Stimulated activated CD8-positive, alpha-beta memory T cell treated with anti-CD3 and anti-CD28 coated beads, Interleukin-7, amount 100 ng/mL, for 24 hours (primary cell): ENCODE results near the gene DENND2A.
A peak's percentile ranks its signal among the peaks of the same experiment; 100 is the strongest.
"Not testable (repeated sequence)": the region's sequence is repeated elsewhere in the genome, so short reads cannot be mapped to it uniquely, and the experiment has no call there.

Experiments used
- DNase-seq: peaks from one replicate; pipeline ENCODE4 v3.0.0-alpha.2; 2020; ENCODE audit warnings: low read depth

The DENND2A gene

DNA sequence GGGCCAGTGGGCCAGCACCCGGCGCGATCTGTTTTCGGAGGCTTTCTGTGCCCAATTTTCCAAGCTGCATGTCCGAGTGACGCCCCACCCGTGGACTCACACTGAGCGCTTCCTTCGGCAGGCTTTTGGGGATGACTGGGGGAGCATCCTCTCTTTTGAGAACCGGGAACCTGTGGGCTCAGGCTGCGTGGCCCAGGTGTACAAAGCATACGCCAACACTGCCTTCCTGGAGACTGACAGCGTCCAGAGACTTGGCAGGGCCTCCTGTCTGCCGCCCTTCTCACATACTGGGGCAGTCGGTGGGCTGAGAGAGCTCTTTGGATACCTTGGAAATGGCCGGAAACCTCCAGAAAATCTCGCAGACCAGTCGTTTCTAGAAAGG is 33.2 kb upstream of the DENND2A start:
- DNase-seq: no peak

DNA sequence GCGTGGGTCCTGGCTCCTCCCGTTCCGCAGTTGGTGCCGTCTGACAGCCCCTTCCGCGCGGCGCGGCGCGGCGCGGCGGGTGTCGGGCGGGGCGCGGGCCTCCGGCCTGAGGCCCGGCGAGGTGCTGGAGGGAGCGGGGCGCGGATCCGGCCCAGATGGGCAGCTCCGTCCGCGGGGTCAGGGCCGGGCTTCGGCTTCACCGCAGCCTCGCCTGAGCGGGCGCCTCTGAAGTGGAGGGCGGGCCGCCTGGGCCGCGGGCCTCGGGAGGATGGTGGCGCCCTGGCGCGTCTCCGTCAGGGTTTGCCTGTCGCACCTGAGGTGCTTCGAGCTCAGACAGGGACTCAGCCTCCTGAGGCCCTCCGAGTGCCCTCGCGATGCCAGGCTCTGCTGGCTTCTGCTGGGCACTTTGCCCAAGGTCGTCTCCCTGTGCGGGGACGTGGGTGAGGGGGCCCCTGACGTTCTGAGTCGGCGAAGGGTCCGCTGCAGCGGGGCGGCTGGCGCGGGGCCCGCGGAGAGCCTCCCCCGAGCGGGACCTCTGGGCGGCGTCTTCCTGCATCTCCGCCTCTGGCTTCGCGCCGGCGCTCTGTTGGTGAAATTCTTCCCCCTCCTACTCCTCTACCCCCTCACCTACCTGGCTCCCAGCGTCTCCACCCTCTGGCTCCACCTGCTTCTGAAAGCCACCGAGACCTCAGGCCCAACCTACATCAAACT is 32.6 kb upstream of the DENND2A start:
- DNase-seq: peak; percentile 18

DNA sequence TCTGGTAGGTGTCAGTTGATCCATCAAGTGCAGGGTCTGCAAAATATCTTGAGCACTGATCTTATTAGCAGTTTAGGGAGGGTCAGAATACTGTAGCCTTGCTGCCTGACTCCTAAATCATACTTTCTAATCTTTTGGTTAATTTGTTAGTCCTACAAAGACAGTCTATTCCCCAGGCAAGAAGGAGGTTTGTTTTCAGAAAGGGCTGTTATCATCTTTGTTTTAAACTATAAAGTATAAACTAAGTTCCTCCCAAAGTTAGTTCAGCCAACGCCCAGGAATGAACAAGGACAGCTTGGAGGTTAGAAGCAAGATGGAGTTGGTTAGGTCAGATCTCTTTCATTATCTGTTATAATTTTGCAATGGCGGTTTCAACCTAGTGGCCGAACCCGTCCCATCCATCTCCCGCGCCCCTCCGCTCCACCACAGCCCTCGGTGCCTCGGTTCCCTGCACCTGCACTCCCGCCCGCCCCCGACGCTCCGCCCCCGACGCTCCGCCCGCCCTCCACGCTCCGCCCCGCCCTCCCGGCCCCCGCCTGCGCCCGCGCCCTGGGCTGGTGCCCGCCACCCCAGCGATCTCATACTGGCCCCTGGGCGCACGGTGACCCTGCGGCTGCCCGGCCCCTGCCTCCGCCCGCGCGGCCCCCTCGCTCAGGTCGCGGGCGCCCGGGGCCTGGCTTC is 31.9 kb upstream of the DENND2A start, which contains the start of gene ADCK2:
Gene ADCK2, plus strand, starts transcription at position 564 of the 681 bp plus-strand sequence. CDS start 386 bp downstream, outside the sequence.
- peak; percentile 12 for DNase-seq

DNA sequence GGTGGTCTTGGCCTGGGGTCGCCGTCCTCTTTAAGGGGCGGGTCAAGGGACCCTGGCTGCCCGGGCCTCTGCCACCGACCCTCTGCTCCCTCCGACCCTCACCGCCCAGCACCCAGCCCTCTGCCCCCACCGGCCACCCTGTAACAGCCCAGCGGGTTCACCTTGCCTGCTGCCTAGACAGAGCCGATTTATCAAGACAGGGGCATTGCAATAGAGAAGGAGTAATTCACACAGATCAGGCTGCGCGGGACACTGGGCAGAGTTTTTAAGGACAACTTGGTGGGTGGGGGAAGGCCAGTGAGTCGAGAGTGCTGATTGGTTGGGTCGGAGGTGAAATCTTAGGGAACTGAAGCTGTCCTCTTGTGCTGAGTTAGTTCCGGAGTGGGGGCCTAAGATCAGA is 31.4 kb upstream of the DENND2A start:
- no peak for DNase-seq

- DNase-seq: no peak
These were observed 29.8 kb upstream of the DENND2A start for GRCh38 chr7:140670343-140670935.

GRCh38 chr7:140669862-140670261 is 29.2 kb upstream of the DENND2A start:
- DNase-seq: not testable (repeated sequence)

- DNase-seq: no peak
These were observed 28.7 kb upstream of the DENND2A start for GRCh38 chr7:140669352-140669751.

DNA sequence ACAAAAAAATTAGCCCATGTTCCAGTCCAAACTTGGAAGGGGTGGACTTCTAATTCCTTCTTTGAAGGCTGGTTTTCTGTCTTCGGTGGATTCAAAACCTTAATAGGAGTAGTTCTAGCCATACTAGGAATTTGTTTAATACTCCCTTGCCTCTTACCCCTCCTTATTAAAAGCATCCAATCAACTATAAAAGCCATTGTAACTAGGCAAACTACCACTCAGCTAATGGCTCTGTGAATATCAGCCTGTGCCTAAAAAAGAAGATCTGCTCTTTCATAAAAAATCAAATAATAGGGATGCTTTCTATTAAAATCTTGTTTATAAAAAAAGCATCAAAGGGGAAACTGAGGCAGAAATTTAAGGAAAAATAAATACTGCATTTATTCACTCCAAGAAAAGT is 28.0 kb upstream of the DENND2A start:
- no peak for DNase-seq

- DNase-seq: no peak
These were observed 26.9 kb upstream of the DENND2A start for GRCh38 chr7:140667476-140667875.

DNA sequence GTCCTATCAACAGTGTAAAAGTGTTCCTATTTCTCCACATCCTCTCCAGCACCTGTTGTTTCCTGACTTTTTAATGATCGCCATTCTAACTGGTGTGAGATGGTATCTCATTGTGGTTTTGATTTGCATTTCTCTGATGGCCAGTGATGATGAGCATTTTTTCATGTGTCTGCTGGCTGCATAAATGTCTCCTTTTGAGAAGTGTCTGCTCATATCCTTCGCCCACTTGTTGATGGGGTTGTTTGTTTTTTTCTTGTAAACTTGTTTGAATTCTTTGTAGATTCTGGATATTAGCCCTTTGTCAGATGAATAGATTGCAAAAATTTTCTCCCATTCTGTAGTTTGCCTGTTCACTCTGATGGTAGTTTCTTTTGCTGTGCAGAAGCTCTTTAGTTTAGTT is 22.3 kb upstream of the DENND2A start:
- DNase-seq: not testable (repeated sequence)

DNA sequence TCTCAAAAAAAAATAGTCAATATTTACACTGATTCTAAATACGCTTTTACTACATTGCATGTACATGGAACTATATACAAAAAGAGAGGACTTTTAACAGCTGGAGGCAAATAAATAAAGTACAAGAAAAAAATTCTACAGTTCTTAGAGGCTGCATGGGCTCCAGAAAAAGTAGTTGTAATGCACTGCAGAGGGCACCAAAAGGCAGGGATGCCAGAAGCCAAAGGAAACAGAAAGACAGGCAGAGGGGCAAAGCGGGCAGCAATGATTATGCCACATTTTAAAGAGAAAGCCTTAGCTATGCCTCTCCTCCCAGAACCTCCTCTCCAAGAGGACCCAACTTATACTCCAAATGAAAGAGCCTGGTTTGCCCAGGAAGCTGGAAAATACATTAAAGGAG is 20.5 kb upstream of the DENND2A start:
- no peak for DNase-seq

GRCh38 chr7:140659856-140660255 is 19.2 kb upstream of the DENND2A start:
- DNase-seq: no peak

DNA sequence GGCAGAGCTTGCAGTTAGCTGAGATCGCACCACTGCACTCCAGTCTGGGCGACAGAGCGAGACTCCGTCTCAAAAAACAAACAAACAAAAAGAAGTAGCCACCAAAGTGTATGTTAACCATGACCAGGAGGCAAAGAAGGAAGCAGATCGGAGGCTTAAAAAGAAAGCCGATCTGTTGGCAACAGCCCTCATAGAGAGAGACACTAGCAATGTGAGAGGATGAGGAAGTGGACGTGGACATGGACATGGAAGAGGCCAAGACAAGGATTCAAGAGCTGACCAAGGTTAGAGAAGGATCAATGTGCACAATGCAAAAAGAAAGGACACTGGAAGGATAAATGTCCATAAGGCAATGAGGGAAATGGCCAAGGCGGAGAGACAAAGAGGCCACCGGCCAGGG is 17.3 kb upstream of the DENND2A start:
- no peak for DNase-seq

DNA sequence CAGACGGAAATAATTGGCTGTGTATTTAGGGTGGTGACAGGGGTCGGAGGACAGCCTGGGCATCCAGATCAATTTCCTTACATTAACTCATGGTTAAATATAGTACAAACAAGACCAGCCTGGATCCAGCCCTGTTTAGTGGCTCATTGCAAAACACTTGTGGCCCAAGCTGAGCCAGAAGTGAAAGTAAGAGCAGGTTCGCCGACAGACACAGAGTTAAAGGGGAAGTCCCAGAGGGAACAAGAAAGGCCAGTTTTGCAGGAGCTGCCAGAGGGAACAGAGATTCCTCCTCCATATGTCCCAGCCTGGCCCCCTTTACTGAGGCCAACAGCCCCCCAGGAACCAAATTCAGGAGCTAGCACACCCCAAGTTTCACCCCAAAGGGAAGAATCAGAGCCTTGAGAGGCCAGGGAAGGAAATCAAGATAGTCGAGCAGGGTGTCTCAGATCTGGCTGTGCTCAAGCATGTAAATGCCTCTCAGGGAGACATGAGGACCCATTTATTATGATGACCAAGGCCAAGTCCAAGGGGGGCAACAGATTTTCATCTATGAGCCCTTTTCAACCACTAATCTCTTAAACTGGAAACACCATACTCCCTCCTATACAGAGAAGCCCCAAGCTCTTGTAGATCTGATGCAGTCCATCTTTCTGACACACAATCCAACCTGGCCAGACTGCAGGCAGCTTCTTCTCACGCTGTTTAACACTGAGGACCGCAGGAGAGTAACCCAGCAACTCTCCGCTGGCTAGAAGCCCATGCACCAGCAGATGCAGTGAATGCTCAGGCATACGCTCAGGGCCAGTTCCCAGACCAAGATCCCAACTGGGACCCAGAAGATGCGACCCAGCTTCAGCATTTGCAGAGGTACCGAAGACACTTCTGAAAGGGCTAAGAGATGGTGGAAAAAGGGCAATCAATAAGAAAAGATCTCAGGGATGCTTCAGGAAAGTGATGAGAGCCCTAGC is 16.2 kb upstream of the DENND2A start:
- no peak for DNase-seq

- no peak for DNase-seq
These were observed 15.1 kb upstream of the DENND2A start for GRCh38 chr7:140655511-140656408.

DNA sequence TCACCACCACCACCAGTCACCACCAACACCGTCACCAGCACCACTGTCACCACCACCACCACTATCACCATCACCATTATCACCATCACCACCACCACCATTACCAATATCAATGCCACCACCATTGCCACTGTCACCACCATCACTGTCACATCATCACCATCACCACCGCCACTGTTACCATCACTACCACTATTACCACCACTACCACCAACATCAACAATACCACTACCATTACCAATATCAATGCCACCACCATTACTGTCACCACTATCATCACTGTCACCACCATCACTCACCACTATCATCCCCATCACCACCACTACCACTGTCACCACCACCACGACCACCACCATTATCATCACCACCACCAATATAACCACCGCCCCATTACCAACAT is 14.0 kb upstream of the DENND2A start:
- DNase-seq: no peak

- DNase-seq: no peak
These were observed 13.4 kb upstream of the DENND2A start for GRCh38 chr7:140654109-140654387.

GRCh38 chr7:140653319-140654108 is 12.9 kb upstream of the DENND2A start:
- no peak for DNase-seq

DNA sequence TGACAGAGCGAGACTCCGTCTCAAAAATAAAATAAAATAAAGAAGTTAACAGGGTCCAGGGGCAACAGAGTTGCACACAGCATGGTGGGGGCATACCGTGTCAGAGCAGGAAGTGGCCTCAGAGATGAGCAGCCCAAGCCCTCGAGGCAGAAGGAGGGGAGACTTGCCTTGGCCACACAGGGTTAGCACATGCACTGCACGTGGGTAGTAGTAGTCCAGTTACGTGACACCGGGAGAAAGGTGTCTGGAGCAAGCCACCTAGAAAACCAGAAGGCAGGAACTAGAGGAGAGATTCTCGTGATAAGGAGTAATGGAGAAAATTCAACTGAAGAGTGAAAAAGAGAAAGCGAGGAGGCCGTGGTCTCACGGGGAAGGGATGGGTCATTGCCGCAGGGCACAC is 9.8 kb upstream of the DENND2A start:
- no peak for DNase-seq

GRCh38 chr7:140649556-140650205 is 9.1 kb upstream of the DENND2A start:
- no peak for DNase-seq
